Stimulated activated CD4-positive, alpha-beta T cell treated with anti-CD3 and anti-CD28 coated beads, Interleukin-12 subunit alpha, Interleukin-12 subunit beta, amount 100 ng/mL, for 24 hours (primary cell): ENCODE measurements around the gene IFITM5.
A peak's percentile ranks its signal among the peaks of the same experiment; 100 is the strongest.
"Not testable (repeated sequence)": the region's sequence is repeated elsewhere in the genome, so short reads cannot be mapped to it uniquely, and the experiment has no call there.

ENCODE experiments used
- DNase-seq, 2 experiments: peaks; one replicate each; pipeline ENCODE4 v3.0.0-alpha.2; 2020; ENCODE audit warnings: low read depth in 2 of 2

IFITM5 gene

DNA sequence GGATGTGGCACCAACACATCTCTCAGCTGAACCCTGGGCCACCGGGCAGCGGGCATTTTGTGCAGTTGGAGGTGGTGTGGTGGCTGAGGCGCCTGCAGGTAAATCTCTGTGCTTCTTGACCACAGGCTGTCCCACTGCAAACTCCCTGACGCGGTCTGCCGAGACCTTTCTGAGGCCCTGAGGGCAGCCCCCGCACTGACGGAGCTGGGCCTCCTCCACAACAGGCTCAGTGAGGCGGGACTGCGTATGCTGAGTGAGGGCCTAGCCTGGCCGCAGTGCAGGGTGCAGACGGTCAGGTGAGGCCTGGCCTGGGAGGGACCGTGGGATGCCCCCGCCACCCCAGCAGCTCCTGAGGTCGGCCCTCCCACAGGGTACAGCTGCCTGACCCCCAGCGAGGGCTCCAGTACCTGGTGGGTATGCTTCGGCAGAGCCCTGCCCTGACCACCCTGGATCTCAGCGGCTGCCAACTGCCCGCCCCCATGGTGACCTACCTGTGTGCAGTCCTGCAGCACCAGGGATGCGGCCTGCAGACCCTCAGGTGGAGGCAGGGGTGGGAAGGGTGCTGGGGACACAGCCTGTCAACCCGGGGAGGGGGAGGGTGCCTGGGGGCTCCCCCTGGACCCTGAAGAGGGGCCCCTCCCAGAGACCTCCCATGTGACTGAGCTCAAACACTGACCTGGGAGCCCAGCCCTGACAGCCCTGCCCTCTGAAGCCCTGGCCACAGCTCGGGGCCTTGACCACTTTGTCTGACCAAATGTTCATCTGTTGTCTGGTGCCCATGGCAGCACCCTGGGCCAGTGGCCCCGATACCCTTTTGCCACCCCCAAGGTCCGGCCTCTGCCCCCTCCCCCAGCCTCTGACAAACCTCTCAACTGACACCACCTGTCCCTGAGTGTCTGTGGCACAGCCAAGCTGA lies 15.0 kb downstream of the IFITM5 start:
- DNase-seq: no peak

DNA sequence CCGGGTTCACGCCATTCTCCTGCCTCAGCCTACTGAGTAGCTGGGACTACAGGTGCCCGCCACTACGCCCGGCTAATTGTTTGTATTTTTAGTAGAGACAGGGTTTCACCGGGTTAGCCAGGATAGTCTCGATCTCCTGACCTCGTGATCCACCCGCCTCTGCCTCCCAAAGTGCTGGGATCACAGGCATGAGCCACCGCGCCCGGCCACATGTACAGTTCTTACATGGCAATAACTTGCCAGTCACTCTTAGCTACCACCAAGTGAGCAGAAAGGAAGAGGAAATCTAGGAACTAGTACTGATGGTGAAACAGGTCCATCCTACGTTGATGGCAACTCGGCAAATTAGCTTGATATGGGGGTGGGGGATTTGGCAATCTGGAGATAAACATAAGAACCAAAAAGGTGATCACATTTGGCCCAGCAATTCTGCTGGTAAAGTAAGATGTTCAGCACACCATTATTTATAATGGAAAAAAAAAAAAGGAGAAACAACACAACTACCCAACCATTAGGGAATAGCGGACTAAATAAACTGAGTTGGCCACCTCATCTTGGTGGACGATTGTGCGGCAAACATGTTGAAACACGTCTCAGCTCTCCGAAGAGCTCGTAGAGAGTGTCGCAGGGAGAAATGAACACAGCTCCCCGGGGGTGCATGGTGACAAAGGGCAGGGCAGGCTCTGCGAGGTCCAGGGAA lies 15.8 kb downstream of the IFITM5 start:
- DNase-seq: no peak

GRCh38 chr11:282630-283360 lies 16.5 kb downstream of the IFITM5 start:
- no peak for DNase-seq

DNA sequence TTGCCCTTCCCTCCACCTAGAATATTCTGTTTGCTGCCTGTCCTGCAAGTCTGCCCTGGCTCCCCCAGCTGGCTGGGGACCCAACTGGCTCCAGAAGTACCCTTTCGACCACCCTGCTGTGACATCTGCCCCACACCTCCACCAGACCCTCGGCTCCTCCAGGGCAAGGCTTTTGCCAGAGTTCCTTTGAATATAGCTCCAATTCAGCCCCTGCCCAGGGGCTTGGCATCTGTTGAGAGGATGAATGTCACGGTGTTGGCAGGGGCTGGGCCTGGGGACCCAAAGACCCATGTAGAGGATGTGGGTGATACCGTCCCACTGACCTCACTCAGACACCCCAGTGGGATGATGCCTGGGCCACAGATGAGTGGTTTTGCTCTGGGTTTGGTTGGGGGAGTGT lies 17.2 kb downstream of the IFITM5 start:
- no peak for DNase-seq

DNA sequence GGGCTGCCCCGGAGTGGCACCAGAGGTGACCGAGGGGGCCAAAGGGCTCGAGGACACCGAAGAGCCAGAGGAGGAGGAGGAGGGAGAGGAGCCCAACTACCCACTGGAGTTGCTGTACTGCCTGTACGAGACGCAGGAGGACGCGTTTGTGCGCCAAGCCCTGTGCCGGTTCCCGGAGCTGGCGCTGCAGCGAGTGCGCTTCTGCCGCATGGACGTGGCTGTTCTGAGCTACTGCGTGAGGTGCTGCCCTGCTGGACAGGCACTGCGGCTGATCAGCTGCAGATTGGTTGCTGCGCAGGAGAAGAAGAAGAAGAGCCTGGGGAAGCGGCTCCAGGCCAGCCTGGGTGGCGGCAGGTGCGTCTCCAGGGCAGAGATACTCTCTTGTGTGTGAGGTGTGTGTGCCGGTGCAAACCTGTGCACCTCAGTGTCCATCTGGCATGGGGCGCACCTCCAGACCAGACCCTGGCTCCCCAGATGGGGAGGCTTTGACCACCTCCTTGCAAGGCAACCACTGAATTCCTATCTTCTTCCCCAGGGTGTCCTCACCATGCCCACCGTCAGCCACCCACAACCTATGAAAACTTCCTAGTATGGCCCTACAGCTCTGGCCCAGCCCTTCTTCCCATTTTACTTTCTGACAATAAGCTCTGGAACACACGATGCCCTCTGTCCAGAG lies 17.7 kb downstream of the IFITM5 start:
- no peak for DNase-seq

DNA sequence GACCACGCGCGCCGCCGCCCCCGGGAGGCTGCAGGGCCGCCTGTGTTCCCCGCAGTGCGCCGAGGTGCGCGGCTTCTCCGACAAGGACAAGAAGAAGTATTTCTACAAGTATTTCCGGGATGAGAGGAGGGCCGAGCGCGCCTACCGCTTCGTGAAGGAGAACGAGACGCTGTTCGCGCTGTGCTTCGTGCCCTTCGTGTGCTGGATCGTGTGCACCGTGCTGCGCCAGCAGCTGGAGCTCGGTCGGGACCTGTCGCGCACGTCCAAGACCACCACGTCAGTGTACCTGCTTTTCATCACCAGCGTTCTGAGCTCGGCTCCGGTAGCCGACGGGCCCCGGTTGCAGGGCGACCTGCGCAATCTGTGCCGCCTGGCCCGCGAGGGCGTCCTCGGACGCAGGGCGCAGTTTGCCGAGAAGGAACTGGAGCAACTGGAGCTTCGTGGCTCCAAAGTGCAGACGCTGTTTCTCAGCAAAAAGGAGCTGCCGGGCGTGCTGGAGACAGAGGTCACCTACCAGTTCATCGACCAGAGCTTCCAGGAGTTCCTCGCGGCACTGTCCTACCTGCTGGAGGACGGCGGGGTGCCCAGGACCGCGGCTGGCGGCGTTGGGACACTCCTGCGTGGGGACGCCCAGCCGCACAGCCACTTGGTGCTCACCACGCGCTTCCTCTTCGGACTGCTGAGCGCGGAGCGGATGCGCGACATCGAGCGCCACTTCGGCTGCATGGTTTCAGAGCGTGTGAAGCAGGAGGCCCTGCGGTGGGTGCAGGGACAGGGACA lies 18.4 kb downstream of the IFITM5 start:
- no peak for DNase-seq

DNA sequence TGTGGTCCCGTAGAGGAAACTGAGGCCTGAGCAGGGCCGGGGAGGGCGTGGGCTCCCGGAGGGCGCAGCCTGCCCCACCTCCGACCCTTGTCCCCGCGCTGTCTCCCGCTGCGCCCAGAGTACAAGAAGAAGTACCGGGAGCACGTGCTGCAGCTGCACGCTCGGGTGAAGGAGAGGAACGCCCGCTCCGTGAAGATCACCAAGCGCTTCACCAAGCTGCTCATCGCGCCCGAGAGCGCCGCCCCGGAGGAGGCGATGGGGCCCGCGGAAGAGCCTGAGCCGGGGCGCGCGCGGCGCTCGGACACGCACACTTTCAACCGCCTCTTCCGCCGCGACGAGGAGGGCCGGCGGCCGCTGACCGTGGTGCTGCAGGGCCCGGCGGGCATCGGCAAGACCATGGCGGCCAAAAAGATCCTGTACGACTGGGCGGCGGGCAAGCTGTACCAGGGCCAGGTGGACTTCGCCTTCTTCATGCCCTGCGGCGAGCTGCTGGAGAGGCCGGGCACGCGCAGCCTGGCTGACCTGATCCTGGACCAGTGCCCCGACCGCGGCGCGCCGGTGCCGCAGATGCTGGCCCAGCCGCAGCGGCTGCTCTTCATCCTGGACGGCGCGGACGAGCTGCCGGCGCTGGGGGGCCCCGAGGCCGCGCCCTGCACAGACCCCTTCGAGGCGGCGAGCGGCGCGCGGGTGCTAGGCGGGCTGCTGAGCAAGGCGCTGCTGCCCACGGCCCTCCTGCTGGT lies 19.2 kb downstream of the IFITM5 start:
- no peak for DNase-seq

- DNase-seq: no peak
These were observed 20.0 kb downstream of the IFITM5 start for GRCh38 chr11:279040-279965.

DNA sequence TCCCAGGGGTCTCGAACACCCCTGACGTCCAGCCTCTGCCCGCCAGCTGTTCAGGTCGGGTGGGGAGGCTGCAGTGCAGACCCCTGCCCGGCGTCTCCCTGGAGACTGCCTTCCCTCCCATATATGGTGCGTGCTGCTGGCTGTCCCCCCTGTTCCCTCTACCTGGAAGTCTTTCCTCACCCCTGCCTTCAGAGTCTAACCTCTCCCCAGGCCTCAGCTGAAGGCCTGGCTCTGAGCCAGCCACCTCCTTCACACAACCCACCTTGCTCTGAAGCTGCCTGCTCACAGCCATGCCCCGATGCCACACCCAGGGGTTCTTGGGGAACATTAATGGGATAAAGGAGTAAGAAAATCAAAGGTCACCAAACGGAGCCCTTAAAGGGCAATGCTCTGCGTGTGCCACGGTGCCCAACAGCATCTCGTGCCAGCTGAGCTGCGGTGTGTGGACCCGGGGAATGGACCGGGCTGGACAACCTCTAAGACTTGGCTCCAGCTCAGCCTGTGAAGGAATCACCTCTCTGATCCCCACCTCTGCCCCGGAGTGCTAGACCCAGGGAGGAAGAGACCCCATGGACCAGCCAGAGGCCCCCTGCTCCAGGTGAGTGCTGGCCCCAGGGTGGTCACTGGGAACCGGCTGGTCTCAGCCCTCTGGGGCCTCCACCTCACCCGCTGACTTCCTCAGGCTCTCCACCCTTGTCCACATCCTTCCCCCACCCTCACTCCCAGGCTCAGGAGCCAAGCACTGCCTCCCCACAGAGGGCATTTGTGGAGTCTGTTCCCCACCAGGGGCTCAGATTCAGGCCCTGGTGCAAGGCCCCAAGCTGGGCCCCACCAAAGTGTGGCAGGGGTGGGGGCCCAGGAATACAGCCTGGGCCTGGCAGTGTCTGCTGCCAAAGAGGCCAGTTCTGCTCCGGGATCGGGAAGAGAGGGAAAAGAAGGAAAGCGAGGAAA lies 21.1 kb downstream of the IFITM5 start, which contains the start of gene NLRP6:
TSS of gene NLRP6 (plus strand) at position 407 of the 951 bp plus-strand sequence. CDS start at position 570, 163 bp downstream.
- no peak for DNase-seq

DNA sequence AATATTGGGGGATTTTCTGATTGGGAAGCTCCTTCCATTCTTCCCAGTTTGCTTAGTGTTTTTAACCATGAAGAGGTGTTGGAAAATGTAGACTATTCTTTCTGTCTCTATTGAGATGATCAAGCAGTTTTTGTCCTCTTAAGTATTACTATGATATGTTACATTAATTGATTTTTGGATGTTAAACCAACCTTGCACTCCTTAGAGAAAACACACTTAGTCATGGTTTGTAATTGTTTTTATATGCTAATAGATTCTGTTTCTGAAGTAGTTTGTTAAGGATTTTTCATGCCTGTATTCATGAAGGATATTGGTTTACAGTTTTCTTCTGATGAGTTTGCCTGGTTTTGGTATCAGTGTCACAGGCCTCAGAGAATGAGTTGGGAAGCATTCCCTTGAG lies 23.1 kb downstream of the IFITM5 start:
- DNase-seq: no peak

DNA sequence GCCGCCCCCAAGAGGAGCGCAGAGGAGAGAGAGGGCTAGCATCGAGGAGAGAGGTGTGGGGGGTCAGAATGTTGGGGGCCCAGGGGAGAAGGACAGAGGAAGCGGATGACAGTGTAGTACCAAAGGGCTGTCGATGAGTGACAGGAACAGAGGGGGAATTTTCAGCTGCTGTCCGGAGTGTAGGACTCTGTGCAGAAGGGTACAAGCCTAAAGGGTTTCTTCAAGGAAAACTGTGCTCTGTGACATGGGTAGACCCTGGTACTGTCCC lies 26.5 kb downstream of the IFITM5 start:
- DNase-seq: no peak

GRCh38 chr11:272195-272930 lies 27.0 kb downstream of the IFITM5 start:
- no peak for DNase-seq

- no peak for DNase-seq
These were observed 28.0 kb downstream of the IFITM5 start for GRCh38 chr11:271319-271715.

- no peak for DNase-seq
These were observed 28.6 kb downstream of the IFITM5 start for GRCh38 chr11:270451-271318.

DNA sequence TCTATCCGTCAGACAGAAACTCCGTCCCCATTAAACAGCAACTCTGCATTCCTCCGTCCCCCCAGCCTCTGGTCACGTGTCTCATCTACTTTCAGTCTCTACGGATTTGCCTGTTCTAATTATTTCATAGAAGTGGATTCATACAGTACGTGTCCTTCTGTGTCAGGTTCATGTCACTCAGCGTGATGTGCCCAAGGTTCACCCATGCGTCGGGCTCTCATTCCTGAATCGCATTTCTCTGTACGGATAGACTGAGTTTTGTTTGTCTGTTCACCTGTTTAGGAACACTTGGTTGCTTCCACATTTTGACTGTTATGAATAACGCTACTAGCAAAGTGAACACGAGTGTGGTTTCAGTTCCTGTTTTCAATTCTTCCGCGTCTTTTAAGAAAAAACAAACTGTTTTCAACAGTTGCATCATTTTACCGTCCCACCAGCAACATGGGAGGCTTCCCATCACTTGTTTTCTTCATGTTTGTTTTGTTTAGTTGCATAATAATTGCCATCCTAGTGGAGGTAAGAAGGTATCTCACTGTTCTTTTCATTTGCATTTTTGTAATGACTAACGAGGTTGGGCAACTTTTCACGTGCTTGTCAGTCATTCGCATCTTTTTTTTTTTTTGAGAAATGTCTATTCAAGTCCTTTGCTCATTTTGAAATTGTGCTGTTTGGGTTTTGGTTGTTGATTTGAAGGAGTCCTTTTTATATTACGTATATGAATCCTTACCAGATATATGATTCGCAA lies 30.0 kb downstream of the IFITM5 start:
- DNase-seq: peak in 1 of 2 experiments; percentile 28

- not testable (repeated sequence) for DNase-seq
These were observed 30.6 kb downstream of the IFITM5 start for GRCh38 chr11:268716-269145.
